GM23338 (cell line): Measurements from ENCODE around the gene MED12L. TPM values are rescaled to one million over a fixed set of nuclear protein-coding genes. Genes with fewer than 3 reads are reported as not detected.

Experiments used
- ATAC-seq: fragments of 200-7000 bp; cut with Tn5 transposase; 3 replicates; pipeline ENCODE4 v1.9.1; 2020
- DNase-seq: peaks from one replicate; pipeline ENCODE4 v3.0.0-alpha.2; 2015; ENCODE audit warnings: low spot score
- H2AFZ ChIP-seq: fragments of 200-600 bp; sonication (generic); 2 replicates; pipeline ENCODE4 v1.8.0; 2016; ENCODE audit warnings: antibody characterized with exemption, mild to moderate bottlenecking, moderate library complexity
- H3F3A ChIP-seq: fragments of 200-600 bp; sonication (generic); replicated peaks from 2 replicates; pipeline ENCODE4 v1.8.0; 2017; ENCODE audit warnings: antibody characterized with exemption, mixed run types, low read depth
- H3K27ac ChIP-seq: fragments of 200-600 bp; sonication (generic); 2 replicates; pipeline ENCODE4 v1.6.1; 2016; ENCODE audit warnings: low read depth
- H3K27me3 ChIP-seq: fragments of 200-600 bp; sonication (generic); 2 replicates; pipeline ENCODE4 v1.8.0; 2016; ENCODE audit warnings: mild to moderate bottlenecking, mixed run types, moderate library complexity; ENCODE audit not compliant: insufficient read depth
- H3K36me3 ChIP-seq: fragments of 200-600 bp; sonication (generic); 2 replicates; pipeline ENCODE4 v1.8.0; 2016; ENCODE audit warnings: mild to moderate bottlenecking; ENCODE audit not compliant: insufficient read depth
- H3K4me1 ChIP-seq: fragments of 200-600 bp; sonication (generic); 2 replicates; pipeline ENCODE4 v1.8.0; 2016; ENCODE audit warnings: mild to moderate bottlenecking, moderate library complexity; ENCODE audit not compliant: insufficient read depth
- H3K4me2 ChIP-seq: fragments of 200-600 bp; sonication (generic); 2 replicates; pipeline ENCODE4 v1.7.1; 2017; ENCODE audit warnings: mixed run types
- H3K4me3 ChIP-seq: fragments of 200-600 bp; sonication (generic); 2 replicates; pipeline ENCODE4 v1.6.1; 2016; ENCODE audit warnings: mixed run types
- H3K79me2 ChIP-seq: fragments of 200-600 bp; sonication (generic); replicated peaks from 2 replicates; pipeline ENCODE4 v1.8.0; 2017; ENCODE audit warnings: mild to moderate bottlenecking; ENCODE audit not compliant: insufficient read depth
- H3K9me2 ChIP-seq: fragments of 200-600 bp; sonication (generic); 2 replicates; pipeline ENCODE4 v1.8.0; 2017; ENCODE audit not compliant: insufficient read depth
- H4K20me1 ChIP-seq: fragments of 200-600 bp; sonication (generic); replicated peaks from 2 replicates; pipeline ENCODE4 v1.8.0; 2017; ENCODE audit warnings: mild to moderate bottlenecking; ENCODE audit not compliant: insufficient read depth
- H3K27ac Mint-ChIP-seq: 2 replicates; pipeline ENCODE4 v1.8.0; 2020; ENCODE audit warnings: inconsistent platforms, mild to moderate bottlenecking, moderate library complexity, mixed read lengths
- H3K27me3 Mint-ChIP-seq: 3 replicates; pipeline ENCODE4 v1.8.0; 2022; ENCODE audit warnings: low read depth, mild to moderate bottlenecking, moderate library complexity, mixed read lengths, inconsistent platforms; ENCODE audit not compliant: insufficient read depth, poor library complexity
- H3K36me3 Mint-ChIP-seq: 3 replicates; pipeline ENCODE4 v1.8.0; 2021; ENCODE audit warnings: low read depth, mild to moderate bottlenecking, inconsistent platforms, moderate library complexity, mixed read lengths
- H3K4me1 Mint-ChIP-seq: 3 replicates; pipeline ENCODE4 v1.8.0; 2020; ENCODE audit warnings: mild to moderate bottlenecking, inconsistent platforms, mixed read lengths
- H3K4me3 Mint-ChIP-seq: 3 replicates; pipeline ENCODE4 v1.8.0; 2021; ENCODE audit warnings: moderate library complexity, mild to moderate bottlenecking, inconsistent platforms, mixed read lengths
- H3K9me3 Mint-ChIP-seq: 3 replicates; pipeline ENCODE4 v1.8.0; 2020; ENCODE audit warnings: moderate library complexity, mild to moderate bottlenecking, inconsistent platforms, mixed read lengths
- CREB1 ChIP-seq: fragments of 250-450 bp; sonication (Bioruptor Pico); IDR thresholded peaks from 2 replicates; pipeline ENCODE4 v1.5.0; 2020; ENCODE audit warnings: low read depth, mild to moderate bottlenecking, moderate library complexity
- CTCF ChIP-seq, 2 experiments: fragments of 200-600 bp in 1 of 2; sonication (generic) in 1 of 2; conservative IDR thresholded peaks; 2 replicates each; pipeline versions ENCODE4 v1.5.1 to v1.6.1; 2016 to 2017; ENCODE audit warnings: antibody characterized with exemption in 2 of 2, low read depth in 2 of 2, mild to moderate bottlenecking in 2 of 2, moderate library complexity in 1 of 2
- ETS1 ChIP-seq: IDR thresholded peaks from 2 replicates; pipeline ENCODE4 v1.6.1; 2016; ENCODE audit warnings: antibody characterized with exemption
- EZH2 ChIP-seq: fragments of 200-600 bp; sonication (generic); IDR thresholded peaks from one replicate; pipeline ENCODE4 v1.8.0; 2017; ENCODE audit warnings: antibody characterized with exemption, mild to moderate bottlenecking, low read depth; ENCODE audit not compliant: unreplicated experiment
- EZH2phosphoT487 ChIP-seq: fragments of 200-600 bp; sonication (generic); IDR thresholded peaks from one replicate; pipeline ENCODE4 v1.8.1; 2018; ENCODE audit warnings: antibody characterized with exemption; ENCODE audit not compliant: unreplicated experiment
- JUNB ChIP-seq: IDR thresholded peaks from one replicate; pipeline ENCODE4 v1.6.1; 2016; ENCODE audit warnings: antibody characterized with exemption; ENCODE audit not compliant: unreplicated experiment
- NANOG ChIP-seq: IDR thresholded peaks from 2 replicates; pipeline ENCODE4 v1.6.1; 2016; ENCODE audit warnings: antibody characterized with exemption, borderline replicate concordance
- POLR2AphosphoS5 ChIP-seq: IDR thresholded peaks from 2 replicates; pipeline ENCODE4 v1.6.1; 2016; ENCODE audit warnings: antibody characterized with exemption, low read depth
- REST ChIP-seq: IDR thresholded peaks from one replicate; pipeline ENCODE4 v1.6.1; 2018; ENCODE audit warnings: antibody characterized with exemption; ENCODE audit not compliant: unreplicated experiment
- STAT1 ChIP-seq: IDR thresholded peaks from one replicate; pipeline ENCODE4 v1.6.1; 2016; ENCODE audit warnings: antibody characterized with exemption; ENCODE audit not compliant: unreplicated experiment
- ZNF114 ChIP-seq: fragments of 250-450 bp; sonication (Bioruptor Pico); IDR thresholded peaks from 2 replicates; pipeline ENCODE4 v1.5.0; 2020; ENCODE audit warnings: mild to moderate bottlenecking, moderate library complexity
- ZNF331 ChIP-seq: fragments of 250-450 bp; sonication (Bioruptor Pico); IDR thresholded peaks from 2 replicates; pipeline ENCODE4 v1.5.0; 2020; ENCODE audit warnings: low read depth, mild to moderate bottlenecking, moderate library complexity
- ZNF462 ChIP-seq: fragments of 250-450 bp; sonication (Bioruptor Pico); IDR thresholded peaks from 2 replicates; pipeline ENCODE4 v1.5.0; 2020; ENCODE audit warnings: mild to moderate bottlenecking, moderate library complexity
- polyA plus RNA-seq: library from polyadenylated mRNA; unstranded; fragments of >200 nt; fragmentation: Nextera tagmentation; extraction: Ambion mirVana; gene quantifications from 2 replicates; pipeline ENCODE4 v1.2.1, GENCODE V29; 2016
- total RNA-seq: library from RNA; depleted of rRNA; stranded (reverse); fragments of >200 nt; shearing (Covaris generic); gene quantifications from 2 replicates; pipeline ENCODE4 v1.2.3, GENCODE V29; 2014

MED12L gene
- total and polyA plus RNA-seq, 2 experiments from 2014 or later: 5.7 to 25.0 TPM

GRCh38 chr3:151320131-151320530, 234.7 kb downstream of the MED12L start:
- H3K4me3 ChIP-seq: no peak overlapping the region
- no peak overlapping the region for H3K4me3 Mint-ChIP-seq
- no peaks in the 10 kb centered on the region for H3F3A ChIP-seq
- H3K9me2 ChIP-seq: peaks cover 3% of the 10 kb centered on the region; the same call in 1 of the 2 replicates
- TF ChIP-seq ZNF462 (CRISPR knock-in tag) (no peak), NANOG (no peak), EZH2 (no peak), REST (no peak), STAT1 (no peak), CTCF (conservative IDR thresholded peaks at IDR 0.05; ENCODE audit: low read depth in 2 of 2) (no peak), EZH2phosphoT487 (no peak), ETS1 (no peak), CREB1 (no peak), ZNF331 (no peak), POLR2AphosphoS5 (no peak), JUNB (no peak), ZNF114 (CRISPR knock-in tag) (no peak)
- no peaks in the 10 kb centered on the region for H3K27me3 Mint-ChIP-seq
- H3K4me2 ChIP-seq: no peak overlapping the region
- no peaks in the 10 kb centered on the region for H3K79me2 ChIP-seq
- H3K4me1 ChIP-seq: peaks cover 27% of the 10 kb centered on the region
- no peaks in the 10 kb centered on the region for H4K20me1 ChIP-seq
- H3K9me3 Mint-ChIP-seq: no peaks in the 10 kb centered on the region
- no peaks in the 10 kb centered on the region for H3K36me3 ChIP-seq
- H3K27me3 ChIP-seq: no peaks in the 10 kb centered on the region
- H3K4me1 Mint-ChIP-seq: peaks cover 29% of the 10 kb centered on the region
- H3K27ac ChIP-seq: no peak overlapping the region
- H3K36me3 Mint-ChIP-seq: peaks cover 4% of the 10 kb centered on the region; the same call in 1 of the 3 replicates
- ATAC-seq: no peak
- DNase-seq: no peak
- H2AFZ ChIP-seq: no peak overlapping the region
- no peak overlapping the region for H3K27ac Mint-ChIP-seq
